Measurements from ENCODE around the gene KIAA0513. TPM values are rescaled to one million over a fixed set of nuclear protein-coding genes. Genes with fewer than 3 reads are reported as not detected.
A peak's percentile ranks its signal among the peaks of the same experiment; 100 is the strongest.

KIAA0513 gene
- total RNA-seq, result 7.4 TPM
- long read RNA-seq, partial matches to known transcripts, result 0 of 2 reads
- long read RNA-seq, other reads (novel, unspliced or antisense), result 2 of 2 reads

GRCh38 chr16:85027349-85027957 lies at the start of gene KIAA0513:
Gene KIAA0513 (plus strand): TSS chr16:85027795. CDS start chr16:85067072, 39,277 bp downstream.
- ATAC-seq (peak; percentile 89), DNase-seq (ENCODE audit: missing footprints) (peak; percentile 97)
- intact Hi-C loops (cut with DNase I), result no loop called here

- intact Hi-C loops (cut with DNase I), result loop anchor here (10.0 kb wide), 1 partner anchor 475 kb away; the partner anchor contains the start of gene MEAK7
- DNase-seq (ENCODE audit: missing footprints) (no peak), ATAC-seq (no peak)
These were observed 48.1 kb upstream of the KIAA0513 start for GRCh38 chr16:84979516-84979915.

- intact Hi-C loops (cut with DNase I), result loop anchor here (10.0 kb wide), 1 partner anchor 102 kb away; no protein-coding TSS in a partner anchor
- DNase-seq (ENCODE audit: missing footprints), result peak; percentile 73
These were observed 45.2 kb upstream of the KIAA0513 start for GRCh38 chr16:84982434-84982833.

GRCh38 chr16:84985079-84986065 lies 42.2 kb upstream of the KIAA0513 start:
- DNase-seq (ENCODE audit: missing footprints), result no peak

More at GRCh38 chr16:84982434-84982833, 45.2 kb upstream of the KIAA0513 start:
- no peak for ATAC-seq

GRCh38 chr16:84986102-84986501 lies 41.5 kb upstream of the KIAA0513 start:
- ATAC-seq (no peak), DNase-seq (ENCODE audit: missing footprints) (no peak)
- intact Hi-C loops (cut with DNase I), result loop anchor here (10.0 kb wide), 1 partner anchor 99 kb away; no protein-coding TSS in a partner anchor

More at GRCh38 chr16:84985079-84986065, 42.2 kb upstream of the KIAA0513 start:
- intact Hi-C loops (cut with DNase I), result loop anchor here (10.0 kb wide), 1 partner anchor 99 kb away; no protein-coding TSS in a partner anchor
- ATAC-seq, result no peak

- intact Hi-C loops (cut with DNase I), result loop anchor here (10.0 kb wide), 1 partner anchor 98 kb away; no protein-coding TSS in a partner anchor
- no peak for DNase-seq (ENCODE audit: missing footprints)
- ATAC-seq, result no peak
These were observed 40.7 kb upstream of the KIAA0513 start for GRCh38 chr16:84986879-84987278.

- no peak for ATAC-seq
- intact Hi-C loops (cut with DNase I), result loop anchor here (10.0 kb wide), 1 partner anchor 96 kb away; no protein-coding TSS in a partner anchor
- peak; percentile 5 for DNase-seq (ENCODE audit: missing footprints)
These were observed 39.1 kb upstream of the KIAA0513 start for GRCh38 chr16:84988328-84989080.

GRCh38 chr16:84989749-84990620 lies 37.6 kb upstream of the KIAA0513 start:
- DNase-seq (ENCODE audit: missing footprints), result no peak
- intact Hi-C loops (cut with DNase I), result loop anchor here (10.0 kb wide), 1 partner anchor 95 kb away; no protein-coding TSS in a partner anchor
- no peak for ATAC-seq

- no peak for ATAC-seq
These were observed 36.8 kb upstream of the KIAA0513 start for GRCh38 chr16:84990782-84991181.

GRCh38 chr16:84992717-84993075 lies 34.9 kb upstream of the KIAA0513 start:
- no peak for DNase-seq (ENCODE audit: missing footprints)
- intact Hi-C loops (cut with DNase I), result no loop called here
- ATAC-seq, result no peak

More at GRCh38 chr16:84990782-84991181, 36.8 kb upstream of the KIAA0513 start:
- intact Hi-C loops (cut with DNase I), result no loop called here
- DNase-seq (ENCODE audit: missing footprints), result no peak

GRCh38 chr16:84993926-84994325 lies 33.7 kb upstream of the KIAA0513 start:
- intact Hi-C loops (cut with DNase I), result no loop called here
- ATAC-seq, result no peak

GRCh38 chr16:84995663-84996062 lies 31.9 kb upstream of the KIAA0513 start:
- intact Hi-C loops (cut with DNase I), result no loop called here
- DNase-seq (ENCODE audit: missing footprints) (no peak), ATAC-seq (no peak)

More at GRCh38 chr16:84993926-84994325, 33.7 kb upstream of the KIAA0513 start:
- DNase-seq (ENCODE audit: missing footprints), result peak; percentile 20

- DNase-seq (ENCODE audit: missing footprints), result no peak
- intact Hi-C loops (cut with DNase I), result no loop called here
- no peak for ATAC-seq
These were observed 31.2 kb upstream of the KIAA0513 start for GRCh38 chr16:84996365-84996764.

GRCh38 chr16:84999200-84999599 lies 28.4 kb upstream of the KIAA0513 start:
- DNase-seq (ENCODE audit: missing footprints), result no peak
- no peak for ATAC-seq
- intact Hi-C loops (cut with DNase I), result no loop called here

- no peak for DNase-seq (ENCODE audit: missing footprints)
- ATAC-seq, result no peak
- intact Hi-C loops (cut with DNase I), result no loop called here
These were observed 27.6 kb upstream of the KIAA0513 start for GRCh38 chr16:84999857-85000480.

GRCh38 chr16:85002099-85002541 lies 25.5 kb upstream of the KIAA0513 start:
- no peak for DNase-seq (ENCODE audit: missing footprints)
- intact Hi-C loops (cut with DNase I), result no loop called here
- no peak for ATAC-seq

- DNase-seq (ENCODE audit: missing footprints) (peak; percentile 85), ATAC-seq (peak; percentile 57)
These were observed 25.0 kb upstream of the KIAA0513 start for GRCh38 chr16:85002608-85003007.

More at GRCh38 chr16:85002608-85003007, 25.0 kb upstream of the KIAA0513 start:
- intact Hi-C loops (cut with DNase I), result no loop called here
